ENCODE data around the gene INTS11. TPM values are rescaled to one million over a fixed set of nuclear protein-coding genes. Genes with fewer than 3 reads are reported as not detected.

Gene INTS11
- total and polyA plus RNA-seq, 2 donors from 2014 or later = 73.6 to 100 TPM

DNA sequence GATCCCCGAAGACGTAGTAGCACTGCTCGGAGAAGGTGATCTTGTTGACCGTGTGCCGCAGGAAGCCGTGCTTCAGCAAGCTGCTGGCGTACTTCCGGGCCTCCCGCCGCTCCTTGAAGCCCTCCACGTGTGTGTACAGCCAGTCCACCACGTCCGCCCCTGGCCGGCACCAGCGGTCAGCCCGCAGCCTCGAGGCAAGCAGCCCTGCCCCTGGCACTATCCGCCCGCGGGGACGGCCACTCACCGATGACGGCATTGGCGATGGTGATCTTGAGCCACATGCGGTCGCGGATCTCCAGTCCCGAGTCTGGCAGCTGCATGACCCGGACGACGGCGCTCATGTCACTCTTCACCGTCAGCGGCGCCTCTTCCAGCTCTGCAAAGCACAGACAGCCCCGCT, 13.8 kb upstream of the INTS11 start:
- no peak overlapping the region for H3K4me3 ChIP-seq (ENCODE audit: low read length in 3 of 3)
- no peak overlapping the region for H3K27ac ChIP-seq (ENCODE audit: low read depth in 2 of 2, low read length in 2 of 2)
- no peaks in the 10 kb centered on the region for H3K27me3 ChIP-seq (ENCODE audit: control insufficient read depth, insufficient read depth, low read length)
- H3K9me3 ChIP-seq (ENCODE audit: control insufficient read depth in 2 of 3, insufficient read depth in 1 of 3, low read length in 3 of 3) = no peaks in the 10 kb centered on the region
- DNase-seq (no peak), FAIRE-seq (no peak)
- intact Hi-C loops (cut with DNase I) = no loop called here
- peaks cover 4 to 15% (median 11%) of the 10 kb centered on the region in 3 donors for H3K36me3 ChIP-seq (ENCODE audit: control insufficient read depth in 2 of 3, insufficient read depth in 3 of 3, low read length in 3 of 3)
- no peaks in the 10 kb centered on the region for H3K4me1 ChIP-seq (ENCODE audit: control insufficient read depth in 2 of 3, insufficient read depth in 2 of 3, low read depth in 1 of 3, low read length in 3 of 3)
- H3K9ac ChIP-seq (ENCODE audit: low read length in 3 of 3) = no peak overlapping the region
- TF ChIP-seq CTCF (IDR thresholded peaks at IDR 0.05; ENCODE audit: borderline replicate concordance, extremely low read depth, insufficient read depth) = no peak

DNA sequence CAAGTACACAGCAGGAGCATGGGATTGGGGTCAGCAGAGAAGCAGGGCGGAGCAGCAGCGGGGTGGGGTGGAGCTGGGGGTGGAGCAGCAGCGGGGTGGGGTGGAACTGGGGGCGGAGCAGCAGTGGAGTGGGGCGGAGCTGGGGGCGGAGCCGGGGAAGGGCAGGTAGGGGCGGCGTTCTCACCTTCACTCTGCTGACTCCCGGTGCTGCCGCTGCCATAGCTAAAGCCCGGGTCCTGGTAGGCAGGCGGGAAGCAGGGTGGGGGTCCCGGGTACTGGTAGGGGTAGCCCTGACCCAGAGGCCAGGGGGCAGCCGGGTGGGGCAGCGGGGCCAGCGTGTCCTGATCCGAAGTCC, 13.3 kb upstream of the INTS11 start:
- intact Hi-C loops (cut with DNase I) = no loop called here
- no peak overlapping the region for H3K9ac ChIP-seq (ENCODE audit: low read length in 3 of 3)
- no peaks in the 10 kb centered on the region for H3K9me3 ChIP-seq (ENCODE audit: control insufficient read depth in 2 of 3, insufficient read depth in 1 of 3, low read length in 3 of 3)
- no peaks in the 10 kb centered on the region for H3K27me3 ChIP-seq (ENCODE audit: control insufficient read depth, insufficient read depth, low read length)
- FAIRE-seq (no peak), DNase-seq (no peak)
- no peak overlapping the region for H3K27ac ChIP-seq (ENCODE audit: low read depth in 2 of 2, low read length in 2 of 2)
- H3K4me1 ChIP-seq (ENCODE audit: control insufficient read depth in 2 of 3, insufficient read depth in 2 of 3, low read depth in 1 of 3, low read length in 3 of 3) = no peaks in the 10 kb centered on the region
- H3K4me3 ChIP-seq (ENCODE audit: low read length in 3 of 3) = no peak overlapping the region
- no peak for TF ChIP-seq CTCF (IDR thresholded peaks at IDR 0.05; ENCODE audit: borderline replicate concordance, extremely low read depth, insufficient read depth)
- H3K36me3 ChIP-seq (ENCODE audit: control insufficient read depth in 2 of 3, insufficient read depth in 3 of 3, low read length in 3 of 3) = peaks cover 4 to 15% (median 11%) of the 10 kb centered on the region in 3 donors

GRCh38 chr1:1336931-1337792, 12.7 kb upstream of the INTS11 start:
- Histone ChIP-seq H3K4me3 (ENCODE audit: low read length in 3 of 3) (no peak overlapping the region), H3K4me1 (ENCODE audit: control insufficient read depth in 2 of 3, insufficient read depth in 2 of 3, low read depth in 1 of 3, low read length in 3 of 3) (no peaks in the 10 kb centered on the region), H3K27ac (ENCODE audit: low read depth in 2 of 2, low read length in 2 of 2) (no peak overlapping the region), H3K9ac (ENCODE audit: low read length in 3 of 3) (no peak overlapping the region), H3K9me3 (ENCODE audit: control insufficient read depth in 2 of 3, insufficient read depth in 1 of 3, low read length in 3 of 3) (no peaks in the 10 kb centered on the region), H3K36me3 (ENCODE audit: control insufficient read depth in 2 of 3, insufficient read depth in 3 of 3, low read length in 3 of 3) (peaks cover 4 to 15% (median 11%) of the 10 kb centered on the region in 3 donors), H3K27me3 (ENCODE audit: control insufficient read depth, insufficient read depth, low read length) (no peaks in the 10 kb centered on the region)
- DNase-seq (no peak), FAIRE-seq (no peak)
- intact Hi-C loops (cut with DNase I) = no loop called here
- TF ChIP-seq CTCF (IDR thresholded peaks at IDR 0.05; ENCODE audit: borderline replicate concordance, extremely low read depth, insufficient read depth) = no peak
